OCI-LY3 (cell line): ENCODE data around the gene TMEM184B.

Source experiments
- H2AFZ ChIP-seq: fragments of 200-600, 300-600 bp; shearing (Covaris generic); 2 replicates; pipeline ENCODE4 v1.6.0; 2014; ENCODE audit warnings: antibody characterized with exemption, low read depth, low read length
- H3K27ac ChIP-seq: fragments of 200-600, 300-600 bp; sonication (generic); 2 replicates; pipeline ENCODE4 v1.5.1; 2014; ENCODE audit warnings: mild to moderate bottlenecking, low read length, moderate library complexity, mixed read lengths
- H3K27me3 ChIP-seq: fragments of 200-600, 300-600 bp; sonication (generic); 2 replicates; pipeline ENCODE4 v1.6.1; 2014; ENCODE audit warnings: low read depth, low read length, mixed read lengths
- H3K36me3 ChIP-seq: fragments of 200-600, 300-600 bp; sonication (generic); replicated peaks from 2 replicates; pipeline ENCODE3; 2014; ENCODE audit warnings: low read depth, low read length, mixed read lengths
- H3K4me1 ChIP-seq: fragments of 300-600, 200-600 bp; sonication (generic); 2 replicates; pipeline ENCODE4 v1.6.1; 2014; ENCODE audit warnings: low read length, mixed read lengths
- H3K4me2 ChIP-seq: fragments of 200-600, 300-600 bp; sonication (generic); 2 replicates; pipeline ENCODE4 v1.6.1; 2014; ENCODE audit warnings: low read length, mixed read lengths
- H3K4me3 ChIP-seq: fragments of 300-600, 200-600 bp; sonication (generic); 2 replicates; pipeline ENCODE4 v1.5.1; 2014; ENCODE audit warnings: antibody characterized with exemption, mild to moderate bottlenecking, low read length, moderate library complexity
- H3K79me2 ChIP-seq: fragments of 300-600, 200-600 bp; shearing (Covaris generic); 2 replicates; pipeline ENCODE4 v1.6.1; 2014; ENCODE audit warnings: mild to moderate bottlenecking, low read length, mixed read lengths
- H3K9ac ChIP-seq: fragments of 300-600, 200-600 bp; shearing (Covaris generic); 2 replicates; pipeline ENCODE4 v1.6.0; 2014; ENCODE audit warnings: mild to moderate bottlenecking, low read length, moderate library complexity
- H3K9me3 ChIP-seq: fragments of 200-600, 300-600 bp; shearing (Covaris generic); 2 replicates; pipeline ENCODE4 v1.6.1; 2014; ENCODE audit warnings: low read length, mixed read lengths; ENCODE audit not compliant: insufficient read depth
- H4K20me1 ChIP-seq: fragments of 200-600, 300-600 bp; sonication (generic); 2 replicates; pipeline ENCODE4 v1.6.1; 2016; ENCODE audit warnings: low read length, mixed read lengths; ENCODE audit not compliant: insufficient read depth
- EZH2phosphoT487 ChIP-seq: fragments of 200-600 bp; shearing (Covaris generic); IDR thresholded peaks from 2 replicates; pipeline ENCODE4 v1.6.1; 2018; ENCODE audit warnings: antibody characterized with exemption, mixed run types, low read depth
- TF ChIP-seq, protein P1 (sequence below): fragments of 200-600, 300-600 bp; sonication (generic); IDR thresholded peaks from 2 replicates; pipeline ENCODE4 v1.5.1; 2014; ENCODE audit warnings: antibody characterized with exemption, low read length, low read depth

Gene TMEM184B

GRCh38 chr22:38300197-38300945, 27.6 kb upstream of the TMEM184B start:
- Histone ChIP-seq H3K9ac (no peak overlapping the region), H3K27ac (no peak overlapping the region; the same call in 1 of the 2 replicates), H3K79me2 (peaks cover 80% of the 10 kb centered on the region), H4K20me1 (peaks cover 30% of the 10 kb centered on the region), H3K4me1 (peaks cover 46% of the 10 kb centered on the region), H3K4me2 (no peak overlapping the region), H3K27me3 (no peaks in the 10 kb centered on the region), H3K36me3 (peaks cover 72% of the 10 kb centered on the region), H2AFZ (no peak overlapping the region), H3K9me3 (no peaks in the 10 kb centered on the region), H3K4me3 (no peak overlapping the region)
- TF ChIP-seq EZH2phosphoT487 = no peak

GRCh38 chr22:38299770-38300102, 26.9 kb upstream of the TMEM184B start:
- H4K20me1 ChIP-seq = peaks cover 30% of the 10 kb centered on the region
- H3K9ac ChIP-seq = no peak overlapping the region
- no peak overlapping the region for H2AFZ ChIP-seq
- no peaks in the 10 kb centered on the region for H3K27me3 ChIP-seq
- no peaks in the 10 kb centered on the region for H3K9me3 ChIP-seq
- H3K27ac ChIP-seq = peak overlapping the region; percentile 4; the same call in 1 of the 2 replicates
- peaks cover 76% of the 10 kb centered on the region for H3K79me2 ChIP-seq
- TF ChIP-seq EZH2phosphoT487 = no peak
- H3K4me1 ChIP-seq = peaks cover 40% of the 10 kb centered on the region
- no peak overlapping the region for H3K4me3 ChIP-seq
- peaks cover 79% of the 10 kb centered on the region for H3K36me3 ChIP-seq
- no peak overlapping the region for H3K4me2 ChIP-seq

GRCh38 chr22:38298312-38299005, 25.6 kb upstream of the TMEM184B start:
- H3K27ac ChIP-seq = peak overlapping the region; percentile 58
- H3K4me1 ChIP-seq = peaks cover 28% of the 10 kb centered on the region
- no peaks in the 10 kb centered on the region for H3K9me3 ChIP-seq
- peak overlapping the region; percentile 28 for H3K4me2 ChIP-seq
- H3K4me3 ChIP-seq = peak overlapping the region; percentile 1; the same call in 1 of the 2 replicates
- H2AFZ ChIP-seq = no peak overlapping the region
- peaks cover 63% of the 10 kb centered on the region for H3K79me2 ChIP-seq
- no peaks in the 10 kb centered on the region for H3K27me3 ChIP-seq
- TF ChIP-seq, protein P1, sequence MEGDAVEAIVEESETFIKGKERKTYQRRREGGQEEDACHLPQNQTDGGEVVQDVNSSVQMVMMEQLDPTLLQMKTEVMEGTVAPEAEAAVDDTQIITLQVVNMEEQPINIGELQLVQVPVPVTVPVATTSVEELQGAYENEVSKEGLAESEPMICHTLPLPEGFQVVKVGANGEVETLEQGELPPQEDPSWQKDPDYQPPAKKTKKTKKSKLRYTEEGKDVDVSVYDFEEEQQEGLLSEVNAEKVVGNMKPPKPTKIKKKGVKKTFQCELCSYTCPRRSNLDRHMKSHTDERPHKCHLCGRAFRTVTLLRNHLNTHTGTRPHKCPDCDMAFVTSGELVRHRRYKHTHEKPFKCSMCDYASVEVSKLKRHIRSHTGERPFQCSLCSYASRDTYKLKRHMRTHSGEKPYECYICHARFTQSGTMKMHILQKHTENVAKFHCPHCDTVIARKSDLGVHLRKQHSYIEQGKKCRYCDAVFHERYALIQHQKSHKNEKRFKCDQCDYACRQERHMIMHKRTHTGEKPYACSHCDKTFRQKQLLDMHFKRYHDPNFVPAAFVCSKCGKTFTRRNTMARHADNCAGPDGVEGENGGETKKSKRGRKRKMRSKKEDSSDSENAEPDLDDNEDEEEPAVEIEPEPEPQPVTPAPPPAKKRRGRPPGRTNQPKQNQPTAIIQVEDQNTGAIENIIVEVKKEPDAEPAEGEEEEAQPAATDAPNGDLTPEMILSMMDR = peak; percentile 89
- no peak for TF ChIP-seq EZH2phosphoT487
- H3K9ac ChIP-seq = peak overlapping the region; percentile 30; the same call in 1 of the 2 replicates
- H3K36me3 ChIP-seq = peaks cover 79% of the 10 kb centered on the region
- peaks cover 18% of the 10 kb centered on the region for H4K20me1 ChIP-seq

DNA sequence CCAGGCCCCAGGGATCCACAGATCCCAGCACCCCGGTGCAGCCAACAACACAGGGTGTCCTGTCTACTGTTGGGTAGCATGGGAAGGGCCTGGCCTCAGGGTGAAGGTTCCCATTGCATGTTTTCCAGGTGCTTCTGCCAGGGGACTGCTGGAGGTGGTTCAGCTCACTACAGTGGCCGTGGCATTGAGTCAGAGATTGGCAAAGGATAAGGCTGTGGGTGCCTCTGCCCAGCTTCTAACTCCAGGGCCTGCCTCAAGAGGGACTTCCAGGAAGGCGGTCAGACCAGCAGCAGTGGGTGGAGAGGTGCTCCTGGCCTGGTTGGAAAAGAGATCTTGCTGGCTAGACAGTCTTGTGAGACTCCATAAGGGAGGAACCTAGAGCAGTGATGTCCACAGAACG, 23.6 kb upstream of the TMEM184B start:
- Histone ChIP-seq H4K20me1 (peaks cover 12% of the 10 kb centered on the region), H3K9me3 (no peaks in the 10 kb centered on the region), H3K4me1 (peaks cover 29% of the 10 kb centered on the region), H3K79me2 (peaks cover 42% of the 10 kb centered on the region), H2AFZ (no peak overlapping the region), H3K9ac (no peak overlapping the region), H3K27me3 (no peaks in the 10 kb centered on the region), H3K36me3 (peaks cover 82% of the 10 kb centered on the region), H3K4me3 (no peak overlapping the region), H3K4me2 (no peak overlapping the region), H3K27ac (no peak overlapping the region)
- no peak for TF ChIP-seq EZH2phosphoT487
- TF ChIP-seq, protein P1 = no peak

DNA sequence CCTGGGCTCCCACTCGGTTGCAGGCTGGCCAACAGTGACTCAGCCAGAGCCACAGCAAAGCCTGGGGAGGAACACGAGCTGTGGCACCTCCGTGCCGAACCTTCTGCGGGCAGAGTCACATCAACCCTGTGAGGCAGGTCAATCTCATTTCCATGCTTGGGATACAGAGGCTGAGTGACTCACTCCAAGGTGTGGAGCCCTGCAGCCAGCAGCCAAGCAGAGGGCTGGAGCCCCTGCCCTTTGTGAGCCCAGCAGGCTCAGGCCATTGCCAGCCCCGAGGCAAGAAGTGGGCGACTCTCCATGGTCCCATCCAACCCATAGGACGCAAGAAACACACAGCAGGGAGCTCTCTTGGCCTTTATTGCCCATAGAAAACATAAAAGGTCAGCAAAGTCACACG, 23.1 kb upstream of the TMEM184B start:
- TF ChIP-seq, protein P1 = no peak
- TF ChIP-seq EZH2phosphoT487 = no peak
- Histone ChIP-seq H3K4me2 (no peak overlapping the region), H3K27me3 (no peaks in the 10 kb centered on the region), H3K36me3 (peaks cover 85% of the 10 kb centered on the region), H3K79me2 (peaks cover 38% of the 10 kb centered on the region), H3K27ac (no peak overlapping the region), H3K4me3 (no peak overlapping the region), H3K4me1 (peaks cover 34% of the 10 kb centered on the region), H3K9ac (no peak overlapping the region), H4K20me1 (peaks cover 12% of the 10 kb centered on the region), H3K9me3 (no peaks in the 10 kb centered on the region), H2AFZ (no peak overlapping the region)
